ENCODE results near the gene A2M.

A2M gene

GRCh38 chr12:9077152-9078031 is 38.3 kb downstream of the A2M start:
- Histone ChIP-seq H4K8ac (ENCODE audit: low read depth, low read length) (no peak overlapping the region), H3K23ac (ENCODE audit: low read length) (no peak overlapping the region), H2BK12ac (ENCODE audit: low read length) (no peak overlapping the region), H3K27me3 (ENCODE audit: insufficient read depth, low read length) (no peaks in the 10 kb centered on the region), H3K27ac (ENCODE audit: low read depth, low read length) (no peak overlapping the region), H3K79me2 (ENCODE audit: control insufficient read depth, insufficient read depth, low read length, poor library complexity) (no peaks in the 10 kb centered on the region), H2BK120ac (ENCODE audit: insufficient read depth, low read length, poor library complexity) (no peak overlapping the region), H2BK5ac (ENCODE audit: low read depth, low read length, poor library complexity) (no peak overlapping the region), H3K14ac (ENCODE audit: low read length) (no peak overlapping the region), H4K91ac (ENCODE audit: low read depth, low read length) (no peak overlapping the region), H3K4ac (ENCODE audit: low read depth, low read length) (no peak overlapping the region), H3K9me3 (ENCODE audit: insufficient read depth, low read depth, low read length) (peaks cover 2% of the 10 kb centered on the region), H3K79me1 (ENCODE audit: low read length) (no peaks in the 10 kb centered on the region), H4K12ac (ENCODE audit: low read depth, low read length) (no peak overlapping the region), H3K36me3 (ENCODE audit: control insufficient read depth in 1 of 2, insufficient read depth in 2 of 2, low read length in 2 of 2) (no peaks in the 10 kb centered on the region), H2AK5ac (ENCODE audit: low read length) (no peak overlapping the region), H3K4me3 (ENCODE audit: low read depth, low read length) (no peak overlapping the region), H3K4me2 (ENCODE audit: low read length) (no peak overlapping the region), H3K18ac (ENCODE audit: low read length) (no peak overlapping the region), H2AFZ (ENCODE audit: insufficient read depth, low read length, poor library complexity) (no peak overlapping the region), H3K9ac (ENCODE audit: low read length) (no peak overlapping the region), H3K4me1 (ENCODE audit: control insufficient read depth in 1 of 2, insufficient read depth in 2 of 2, low read length in 2 of 2) (no peaks in the 10 kb centered on the region)
- DNase-seq, result no peak
- no CpG with 5 or more reads among the region's 5 CpGs for WGBS (ENCODE audit: extremely low coverage, insufficient coverage, insufficient read length)

GRCh38 chr12:9076733-9077132 is 39.0 kb downstream of the A2M start:
- no peak overlapping the region for H3K23ac ChIP-seq (ENCODE audit: low read length)
- peaks cover 2% of the 10 kb centered on the region for H3K9me3 ChIP-seq (ENCODE audit: insufficient read depth, low read depth, low read length)
- no peaks in the 10 kb centered on the region for H3K27me3 ChIP-seq (ENCODE audit: insufficient read depth, low read length)
- no peak overlapping the region for H3K4me2 ChIP-seq (ENCODE audit: low read length)
- H3K79me1 ChIP-seq (ENCODE audit: low read length), result no peaks in the 10 kb centered on the region
- no peak overlapping the region for H2BK120ac ChIP-seq (ENCODE audit: insufficient read depth, low read length, poor library complexity)
- no peak overlapping the region for H4K91ac ChIP-seq (ENCODE audit: low read depth, low read length)
- H3K27ac ChIP-seq (ENCODE audit: low read depth, low read length), result no peak overlapping the region
- no peak overlapping the region for H3K4ac ChIP-seq (ENCODE audit: low read depth, low read length)
- H2AK5ac ChIP-seq (ENCODE audit: low read length), result no peak overlapping the region
- H4K12ac ChIP-seq (ENCODE audit: low read depth, low read length), result no peak overlapping the region
- H3K14ac ChIP-seq (ENCODE audit: low read length), result no peak overlapping the region
- H4K8ac ChIP-seq (ENCODE audit: low read depth, low read length), result no peak overlapping the region
- H3K18ac ChIP-seq (ENCODE audit: low read length), result no peak overlapping the region
- no peaks in the 10 kb centered on the region for H3K4me1 ChIP-seq (ENCODE audit: control insufficient read depth in 1 of 2, insufficient read depth in 2 of 2, low read length in 2 of 2)
- no peak overlapping the region for H3K4me3 ChIP-seq (ENCODE audit: low read depth, low read length)
- H2AFZ ChIP-seq (ENCODE audit: insufficient read depth, low read length, poor library complexity), result no peak overlapping the region
- DNase-seq, result no peak
- H3K36me3 ChIP-seq (ENCODE audit: control insufficient read depth in 1 of 2, insufficient read depth in 2 of 2, low read length in 2 of 2), result no peaks in the 10 kb centered on the region
- no peak overlapping the region for H2BK12ac ChIP-seq (ENCODE audit: low read length)
- H3K9ac ChIP-seq (ENCODE audit: low read length), result no peak overlapping the region
- no peak overlapping the region for H2BK5ac ChIP-seq (ENCODE audit: low read depth, low read length, poor library complexity)
- H3K79me2 ChIP-seq (ENCODE audit: control insufficient read depth, insufficient read depth, low read length, poor library complexity), result no peaks in the 10 kb centered on the region
- no CpG with 5 or more reads among the region's 4 CpGs for WGBS (ENCODE audit: extremely low coverage, insufficient coverage, insufficient read length)

GRCh38 chr12:9075138-9075535 is 40.6 kb downstream of the A2M start:
- no peaks in the 10 kb centered on the region for H3K36me3 ChIP-seq (ENCODE audit: control insufficient read depth in 1 of 2, insufficient read depth in 2 of 2, low read length in 2 of 2)
- no CpG with 5 or more reads among the region's 1 CpG for WGBS (ENCODE audit: extremely low coverage, insufficient coverage, insufficient read length)
- H3K4ac ChIP-seq (ENCODE audit: low read depth, low read length), result no peak overlapping the region
- no peak overlapping the region for H2BK5ac ChIP-seq (ENCODE audit: low read depth, low read length, poor library complexity)
- H4K12ac ChIP-seq (ENCODE audit: low read depth, low read length), result no peak overlapping the region
- H3K9ac ChIP-seq (ENCODE audit: low read length), result no peak overlapping the region
- peaks cover 2% of the 10 kb centered on the region for H3K9me3 ChIP-seq (ENCODE audit: insufficient read depth, low read depth, low read length)
- H2AFZ ChIP-seq (ENCODE audit: insufficient read depth, low read length, poor library complexity), result no peak overlapping the region
- no peak overlapping the region for H3K18ac ChIP-seq (ENCODE audit: low read length)
- no peak overlapping the region for H3K23ac ChIP-seq (ENCODE audit: low read length)
- no peaks in the 10 kb centered on the region for H3K27me3 ChIP-seq (ENCODE audit: insufficient read depth, low read length)
- H4K8ac ChIP-seq (ENCODE audit: low read depth, low read length), result no peak overlapping the region
- DNase-seq, result no peak
- no peak overlapping the region for H3K27ac ChIP-seq (ENCODE audit: low read depth, low read length)
- no peaks in the 10 kb centered on the region for H3K4me1 ChIP-seq (ENCODE audit: control insufficient read depth in 1 of 2, insufficient read depth in 2 of 2, low read length in 2 of 2)
- H3K79me2 ChIP-seq (ENCODE audit: control insufficient read depth, insufficient read depth, low read length, poor library complexity), result no peaks in the 10 kb centered on the region
- no peak overlapping the region for H3K14ac ChIP-seq (ENCODE audit: low read length)
- H3K79me1 ChIP-seq (ENCODE audit: low read length), result no peaks in the 10 kb centered on the region
- H2BK120ac ChIP-seq (ENCODE audit: insufficient read depth, low read length, poor library complexity), result no peak overlapping the region
- H3K4me3 ChIP-seq (ENCODE audit: low read depth, low read length), result no peak overlapping the region
- no peak overlapping the region for H4K91ac ChIP-seq (ENCODE audit: low read depth, low read length)
- no peak overlapping the region for H3K4me2 ChIP-seq (ENCODE audit: low read length)
- no peak overlapping the region for H2AK5ac ChIP-seq (ENCODE audit: low read length)
- no peak overlapping the region for H2BK12ac ChIP-seq (ENCODE audit: low read length)

- H3K4me2 ChIP-seq (ENCODE audit: low read length), result no peak overlapping the region
- H3K4me1 ChIP-seq (ENCODE audit: control insufficient read depth in 1 of 2, insufficient read depth in 2 of 2, low read length in 2 of 2), result no peaks in the 10 kb centered on the region
- H2BK5ac ChIP-seq (ENCODE audit: low read depth, low read length, poor library complexity), result no peak overlapping the region
- H3K27ac ChIP-seq (ENCODE audit: low read depth, low read length), result no peak overlapping the region
- no peak for DNase-seq
- no peak overlapping the region for H2BK12ac ChIP-seq (ENCODE audit: low read length)
- H2AFZ ChIP-seq (ENCODE audit: insufficient read depth, low read length, poor library complexity), result no peak overlapping the region
- no peak overlapping the region for H4K91ac ChIP-seq (ENCODE audit: low read depth, low read length)
- no peak overlapping the region for H4K8ac ChIP-seq (ENCODE audit: low read depth, low read length)
- H3K9me3 ChIP-seq (ENCODE audit: insufficient read depth, low read depth, low read length), result peaks cover 2% of the 10 kb centered on the region
- H2AK5ac ChIP-seq (ENCODE audit: low read length), result no peak overlapping the region
- H3K9ac ChIP-seq (ENCODE audit: low read length), result no peak overlapping the region
- no peak overlapping the region for H3K23ac ChIP-seq (ENCODE audit: low read length)
- no peak overlapping the region for H2BK120ac ChIP-seq (ENCODE audit: insufficient read depth, low read length, poor library complexity)
- no peaks in the 10 kb centered on the region for H3K79me1 ChIP-seq (ENCODE audit: low read length)
- H3K4ac ChIP-seq (ENCODE audit: low read depth, low read length), result no peak overlapping the region
- no peak overlapping the region for H3K18ac ChIP-seq (ENCODE audit: low read length)
- H3K14ac ChIP-seq (ENCODE audit: low read length), result no peak overlapping the region
- no peak overlapping the region for H4K12ac ChIP-seq (ENCODE audit: low read depth, low read length)
- no peaks in the 10 kb centered on the region for H3K36me3 ChIP-seq (ENCODE audit: control insufficient read depth in 1 of 2, insufficient read depth in 2 of 2, low read length in 2 of 2)
- no CpG with 5 or more reads among the region's 10 CpGs for WGBS (ENCODE audit: extremely low coverage, insufficient coverage, insufficient read length)
- H3K4me3 ChIP-seq (ENCODE audit: low read depth, low read length), result no peak overlapping the region
- no peaks in the 10 kb centered on the region for H3K79me2 ChIP-seq (ENCODE audit: control insufficient read depth, insufficient read depth, low read length, poor library complexity)
- no peaks in the 10 kb centered on the region for H3K27me3 ChIP-seq (ENCODE audit: insufficient read depth, low read length)
Measured at GRCh38 chr12:9074484-9075137, 41.1 kb downstream of the A2M start.
